ENCODE data around the gene KLHL4. TPM values are rescaled to one million over a fixed set of nuclear protein-coding genes. Genes with fewer than 3 reads are reported as not detected.

KLHL4 gene
- total and polyA plus RNA-seq, 2 donors (not counting 1 experiment from before 2014, with no cell fraction given): not detected

DNA sequence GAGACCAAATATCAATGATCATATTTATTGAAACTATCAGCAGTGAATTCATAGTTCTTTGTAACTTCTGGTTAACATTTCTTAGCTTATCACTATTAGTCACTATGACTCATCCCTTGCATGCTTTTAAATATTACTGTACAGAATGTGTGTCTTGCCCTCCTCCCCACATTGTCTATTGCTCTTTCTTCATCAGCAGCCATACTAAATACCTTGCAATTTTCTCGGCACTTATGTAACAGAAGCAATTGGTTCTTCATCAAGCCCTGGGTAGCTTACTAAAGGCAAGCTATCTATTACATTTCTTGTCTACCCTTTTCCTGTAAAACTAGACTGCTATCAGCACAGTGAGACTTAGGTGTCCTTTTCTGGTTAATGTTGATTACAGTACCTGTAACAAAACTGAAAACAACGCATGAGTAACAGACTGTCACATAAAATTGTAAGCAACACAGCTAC, 8.2 kb downstream of the KLHL4 start:
- no peaks in the 10 kb centered on the region for H3K27me3 ChIP-seq (replicated peaks in 1 of 4; ENCODE audit: control extremely low read depth in 1 of 4, control insufficient read depth in 3 of 4, insufficient read depth in 4 of 4, low read length in 3 of 4)
- Mint-ChIP-seq H3K4me1 (no peaks in the 10 kb centered on the region), H3K27me3 (no peaks in the 10 kb centered on the region)

DNA sequence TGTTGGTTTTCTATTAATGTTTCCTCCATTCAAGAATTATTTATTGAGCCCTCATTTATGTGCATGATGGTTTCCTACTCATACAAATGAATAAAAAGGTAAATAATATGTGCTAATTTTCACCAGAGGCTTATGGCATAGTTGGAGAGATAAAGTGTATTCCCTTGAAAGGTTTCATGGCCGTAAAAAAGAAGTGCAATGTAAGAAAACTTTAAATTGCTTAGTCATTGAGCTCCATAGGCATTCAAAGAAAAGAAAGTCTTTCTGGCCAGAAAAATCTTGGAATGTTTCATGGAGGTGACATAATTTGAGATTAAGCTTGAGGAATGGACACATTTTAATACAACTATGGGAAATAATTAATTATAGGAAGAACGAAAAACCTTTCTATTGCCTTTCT, 8.7 kb downstream of the KLHL4 start:
- no peak overlapping the region for H2AFZ ChIP-seq (ENCODE audit: insufficient read depth, low read depth, low read length, poor library complexity, severe bottlenecking)
- H3K4me1 ChIP-seq (ENCODE audit: control insufficient read depth in 2 of 2, insufficient read depth in 2 of 2, low read length in 2 of 2): no peaks in the 10 kb centered on the region
- Mint-ChIP-seq H3K27ac (no peak overlapping the region), H3K27me3 (no peaks in the 10 kb centered on the region), H3K4me1 (no peaks in the 10 kb centered on the region), H3K4me3 (no peak overlapping the region), H3K9me3 (ENCODE audit: insufficient read depth) (no peaks in the 10 kb centered on the region)
- DNase-seq: no peak
- no peaks in the 10 kb centered on the region for H3K27me3 ChIP-seq (replicated peaks in 1 of 4; ENCODE audit: control extremely low read depth in 1 of 4, control insufficient read depth in 3 of 4, insufficient read depth in 4 of 4, low read length in 3 of 4)
- no peak for ATAC-seq (ENCODE audit: low read depth)
- H3K4me3 ChIP-seq (ENCODE audit: control extremely low read depth in 1 of 5, extremely low read depth in 1 of 5, insufficient read depth in 1 of 5, low read depth in 2 of 5, low read length in 4 of 5): no peak overlapping the region
- ChIA-PET CTCF (no interaction called here), POLR2A (no interaction called here)
- intact Hi-C loops (cut with micrococcal nuclease): no loop called here
- no peak overlapping the region for H3K27ac ChIP-seq (ENCODE audit: low read length in 2 of 2)
- H4K20me1 ChIP-seq (ENCODE audit: control insufficient read depth, insufficient read depth, low read length, poor library complexity, severe bottlenecking): no peaks in the 10 kb centered on the region
- no CpG with 5 or more reads among the region's 2 CpGs for WGBS (ENCODE audit: insufficient coverage)
- H3K36me3 ChIP-seq (replicated peaks in 1 of 2; ENCODE audit: control extremely low read depth in 1 of 2, control insufficient read depth in 1 of 2, extremely low read depth in 1 of 2, insufficient read depth in 2 of 2, low read length in 1 of 2): no peaks in the 10 kb centered on the region
- TF ChIP-seq, protein P1, sequence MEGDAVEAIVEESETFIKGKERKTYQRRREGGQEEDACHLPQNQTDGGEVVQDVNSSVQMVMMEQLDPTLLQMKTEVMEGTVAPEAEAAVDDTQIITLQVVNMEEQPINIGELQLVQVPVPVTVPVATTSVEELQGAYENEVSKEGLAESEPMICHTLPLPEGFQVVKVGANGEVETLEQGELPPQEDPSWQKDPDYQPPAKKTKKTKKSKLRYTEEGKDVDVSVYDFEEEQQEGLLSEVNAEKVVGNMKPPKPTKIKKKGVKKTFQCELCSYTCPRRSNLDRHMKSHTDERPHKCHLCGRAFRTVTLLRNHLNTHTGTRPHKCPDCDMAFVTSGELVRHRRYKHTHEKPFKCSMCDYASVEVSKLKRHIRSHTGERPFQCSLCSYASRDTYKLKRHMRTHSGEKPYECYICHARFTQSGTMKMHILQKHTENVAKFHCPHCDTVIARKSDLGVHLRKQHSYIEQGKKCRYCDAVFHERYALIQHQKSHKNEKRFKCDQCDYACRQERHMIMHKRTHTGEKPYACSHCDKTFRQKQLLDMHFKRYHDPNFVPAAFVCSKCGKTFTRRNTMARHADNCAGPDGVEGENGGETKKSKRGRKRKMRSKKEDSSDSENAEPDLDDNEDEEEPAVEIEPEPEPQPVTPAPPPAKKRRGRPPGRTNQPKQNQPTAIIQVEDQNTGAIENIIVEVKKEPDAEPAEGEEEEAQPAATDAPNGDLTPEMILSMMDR (IDR thresholded peaks at IDR 0.05): no peak
- TF ChIP-seq EZH2 (IDR thresholded peaks at IDR 0.05; ENCODE audit: borderline replicate concordance, insufficient read depth, low read depth, low read length, poor library complexity, severe bottlenecking): no peak
- no peaks in the 10 kb centered on the region for H3K79me2 ChIP-seq (ENCODE audit: control insufficient read depth, insufficient read depth, low read length)
- no peak overlapping the region for H3K9ac ChIP-seq (ENCODE audit: low read length)
- no peak overlapping the region for H3K4me2 ChIP-seq (replicated peaks; ENCODE audit: low read depth, low read length, poor library complexity, severe bottlenecking)
- H3K9me3 ChIP-seq (ENCODE audit: control extremely low read depth in 1 of 3, control insufficient read depth in 2 of 3, insufficient read depth in 1 of 3, low read length in 2 of 3): no peaks in the 10 kb centered on the region

More for the DNA sequence above, 8.2 kb downstream of the KLHL4 start:
- ATAC-seq (ENCODE audit: low read depth): no peak
- H3K4me3 Mint-ChIP-seq: no peak overlapping the region
- CTCF ChIA-PET: no interaction called here
- Histone ChIP-seq H3K4me2 (replicated peaks; ENCODE audit: low read depth, low read length, poor library complexity, severe bottlenecking) (no peak overlapping the region), H3K79me2 (ENCODE audit: control insufficient read depth, insufficient read depth, low read length) (no peaks in the 10 kb centered on the region), H3K4me3 (ENCODE audit: control extremely low read depth in 1 of 5, extremely low read depth in 1 of 5, insufficient read depth in 1 of 5, low read depth in 2 of 5, low read length in 4 of 5) (no peak overlapping the region), H4K20me1 (ENCODE audit: control insufficient read depth, insufficient read depth, low read length, poor library complexity, severe bottlenecking) (no peaks in the 10 kb centered on the region), H3K9ac (ENCODE audit: low read length) (no peak overlapping the region), H3K9me3 (ENCODE audit: control extremely low read depth in 1 of 3, control insufficient read depth in 2 of 3, insufficient read depth in 1 of 3, low read length in 2 of 3) (no peaks in the 10 kb centered on the region), H2AFZ (ENCODE audit: insufficient read depth, low read depth, low read length, poor library complexity, severe bottlenecking) (no peak overlapping the region), H3K4me1 (ENCODE audit: control insufficient read depth in 2 of 2, insufficient read depth in 2 of 2, low read length in 2 of 2) (no peaks in the 10 kb centered on the region), H3K36me3 (replicated peaks in 1 of 2; ENCODE audit: control extremely low read depth in 1 of 2, control insufficient read depth in 1 of 2, extremely low read depth in 1 of 2, insufficient read depth in 2 of 2, low read length in 1 of 2) (no peaks in the 10 kb centered on the region), H3K27ac (ENCODE audit: low read length in 2 of 2) (no peak overlapping the region)
- no peak overlapping the region for H3K27ac Mint-ChIP-seq
- TF ChIP-seq, protein P1 (IDR thresholded peaks at IDR 0.05): no peak
- DNase-seq: no peak
- POLR2A ChIA-PET: no interaction called here
- H3K9me3 Mint-ChIP-seq (ENCODE audit: insufficient read depth): no peaks in the 10 kb centered on the region
- 80% methylated on average over 1 of the region's 2 CpGs for WGBS (ENCODE audit: insufficient coverage)
- intact Hi-C loops (cut with micrococcal nuclease): no loop called here
